SK-N-MC (cell line): ENCODE data around the gene VGLL2.

Source experiments
- EZH2 ChIP-seq: fragments of 200-600 bp; sonication (generic); IDR thresholded peaks from one replicate; pipeline ENCODE4 v1.6.1; 2017; ENCODE audit warnings: antibody characterized with exemption
- POLR2AphosphoS5 ChIP-seq: IDR thresholded peaks from 2 replicates; pipeline ENCODE4 v1.6.1; 2012; ENCODE audit warnings: mild to moderate bottlenecking, low read depth, low read length, borderline replicate concordance

GRCh38 chr6:117317261-117317660 lies 51.9 kb downstream of the VGLL2 start:
- TF ChIP-seq EZH2 (no peak), POLR2AphosphoS5 (no peak)
